ENCODE data around the gene LRP2. TPM values are rescaled to one million over a fixed set of nuclear protein-coding genes. Genes with fewer than 3 reads are reported as not detected.

LRP2 gene
- total RNA-seq, 1 experiment from 2014 or later = 0.59 TPM

- POLR2A ChIA-PET = no interaction called here
- no peak for ATAC-seq
- H3K36me3 Mint-ChIP-seq = no peaks in the 10 kb centered on the region
Observed at GRCh38 chr2:169290433-169290832, 71.9 kb downstream of the LRP2 start.

DNA sequence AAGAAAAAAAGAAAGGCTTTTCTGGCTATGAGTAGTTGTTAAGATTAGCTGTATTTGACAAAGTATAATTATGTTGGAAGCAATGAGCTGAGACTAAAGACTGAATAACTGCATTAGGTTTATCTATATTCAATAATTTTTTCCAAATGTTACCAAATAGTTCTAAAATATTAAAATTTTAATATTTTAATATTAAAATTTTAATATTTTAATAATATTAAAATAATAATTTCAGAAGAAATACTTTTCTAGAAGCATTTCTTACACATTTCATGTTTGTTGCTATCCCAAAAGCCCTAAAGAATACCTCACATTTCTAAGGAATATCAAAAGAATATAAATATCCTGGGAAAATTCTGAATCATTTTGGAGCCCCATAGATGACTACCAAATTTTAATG is 74.7 kb downstream of the LRP2 start:
- H3K27ac Mint-ChIP-seq = no peak overlapping the region
- peaks cover 32% of the 10 kb centered on the region for H3K4me1 Mint-ChIP-seq
- peaks cover 4% of the 10 kb centered on the region; the same call in 1 of the 2 replicates for H3K9me3 Mint-ChIP-seq
- CTCF ChIA-PET = no interaction called here
- no peaks in the 10 kb centered on the region for H3K36me3 Mint-ChIP-seq
- ATAC-seq = no peak
- POLR2A ChIA-PET = interaction anchor here (0.7 kb wide), 1 partner anchor 13 kb away, joined by 5 read pairs; no protein-coding TSS in a partner anchor
- no peaks in the 10 kb centered on the region for H3K27me3 Mint-ChIP-seq (ENCODE audit: low read depth)
- no peak for TF ChIP-seq ZNF138 (CRISPR knock-in tag; conservative IDR thresholded peaks at IDR 0.05)
- peak; percentile 91 for TF ChIP-seq HMGA2 (CRISPR knock-in tag; IDR thresholded peaks at IDR 0.05)
- DNase-seq (ENCODE audit: low spot score) = no peak
- no peak overlapping the region for H3K4me3 Mint-ChIP-seq

More at GRCh38 chr2:169290433-169290832, 71.9 kb downstream of the LRP2 start:
- Mint-ChIP-seq H3K4me1 (peaks cover 35% of the 10 kb centered on the region), H3K27me3 (ENCODE audit: low read depth) (no peaks in the 10 kb centered on the region), H3K27ac (no peak overlapping the region), H3K9me3 (no peaks in the 10 kb centered on the region), H3K4me3 (no peak overlapping the region)
- CTCF ChIA-PET = no interaction called here
- DNase-seq (ENCODE audit: low spot score) = no peak
- TF ChIP-seq ZNF423 (CRISPR knock-in tag; IDR thresholded peaks at IDR 0.05) (no peak), ZNF219 (CRISPR knock-in tag; IDR thresholded peaks at IDR 0.05; ENCODE audit: borderline replicate concordance) (no peak), KAT7 (CRISPR knock-in tag; IDR thresholded peaks at IDR 0.05; ENCODE audit: borderline replicate concordance) (no peak), NFATC4 (CRISPR knock-in tag; IDR thresholded peaks at IDR 0.05) (no peak), NR3C1 (CRISPR knock-in tag; conservative IDR thresholded peaks at IDR 0.05; ENCODE audit: low read depth) (no peak), FOXK1 (CRISPR knock-in tag; IDR thresholded peaks at IDR 0.05) (no peak), CREB1 (CRISPR knock-in tag; IDR thresholded peaks at IDR 0.05) (no peak)

GRCh38 chr2:169286624-169287231 is 75.6 kb downstream of the LRP2 start:
- H3K9me3 Mint-ChIP-seq = peaks cover 4% of the 10 kb centered on the region; the same call in 1 of the 2 replicates
- DNase-seq (ENCODE audit: low spot score) (no peak), ATAC-seq (no peak; the same call in 1 of the 2 replicates)
- no peaks in the 10 kb centered on the region for H3K27me3 Mint-ChIP-seq (ENCODE audit: low read depth)
- CTCF ChIA-PET = no interaction called here
- H3K36me3 Mint-ChIP-seq = no peaks in the 10 kb centered on the region
- peaks cover 28% of the 10 kb centered on the region for H3K4me1 Mint-ChIP-seq
- H3K27ac Mint-ChIP-seq = no peak overlapping the region
- no peak for TF ChIP-seq RORB (CRISPR knock-in tag; IDR thresholded peaks at IDR 0.05)
- TF ChIP-seq FOXP1 (CRISPR knock-in tag; IDR thresholded peaks at IDR 0.05; ENCODE audit: borderline replicate concordance) = no peak
- no peak for TF ChIP-seq ZNF219 (CRISPR knock-in tag; IDR thresholded peaks at IDR 0.05; ENCODE audit: borderline replicate concordance)
- TF ChIP-seq NR2C2 (CRISPR knock-in tag; IDR thresholded peaks at IDR 0.05) = no peak
- no peak for TF ChIP-seq CBFB (CRISPR knock-in tag; IDR thresholded peaks at IDR 0.05; ENCODE audit: low read depth)
- TF ChIP-seq ZMAT4 (CRISPR knock-in tag; IDR thresholded peaks at IDR 0.05) = no peak
- no peak for TF ChIP-seq ZNF425 (CRISPR knock-in tag; conservative IDR thresholded peaks at IDR 0.05)
- TF ChIP-seq ZNF416 (CRISPR knock-in tag; IDR thresholded peaks at IDR 0.05) = no peak
- no peak for TF ChIP-seq JAZF1 (CRISPR knock-in tag; IDR thresholded peaks at IDR 0.05)
- TF ChIP-seq MLX (CRISPR knock-in tag; IDR thresholded peaks at IDR 0.05) = no peak
- TF ChIP-seq ATF6 (CRISPR knock-in tag; IDR thresholded peaks at IDR 0.05) = no peak
- no peak overlapping the region for H3K4me3 Mint-ChIP-seq
- POLR2A ChIA-PET = no interaction called here

Measured in WTC11 (cell line).